HG03378 (cell line): ENCODE measurements around the gene GDAP2.

Experiments used
- ATAC-seq: cut with Tn5 transposase; IDR thresholded peaks from one replicate; pipeline ENCODE4 v1.9.1; 2021; ENCODE audit warnings: mild to moderate bottlenecking, moderate library complexity; ENCODE audit not compliant: unreplicated experiment

Gene GDAP2

GRCh38 chr1:117842408-117843170 is 86.8 kb downstream of the GDAP2 start:
- no peak for ATAC-seq

- ATAC-seq = no peak
Measured at GRCh38 chr1:117841117-117841650, 88.2 kb downstream of the GDAP2 start.

- no peak for ATAC-seq
Measured at GRCh38 chr1:117838911-117839310, 90.5 kb downstream of the GDAP2 start.

GRCh38 chr1:117836069-117836468 is 93.4 kb downstream of the GDAP2 start:
- no peak for ATAC-seq

GRCh38 chr1:117834416-117834815 is 95.0 kb downstream of the GDAP2 start:
- ATAC-seq = no peak

DNA sequence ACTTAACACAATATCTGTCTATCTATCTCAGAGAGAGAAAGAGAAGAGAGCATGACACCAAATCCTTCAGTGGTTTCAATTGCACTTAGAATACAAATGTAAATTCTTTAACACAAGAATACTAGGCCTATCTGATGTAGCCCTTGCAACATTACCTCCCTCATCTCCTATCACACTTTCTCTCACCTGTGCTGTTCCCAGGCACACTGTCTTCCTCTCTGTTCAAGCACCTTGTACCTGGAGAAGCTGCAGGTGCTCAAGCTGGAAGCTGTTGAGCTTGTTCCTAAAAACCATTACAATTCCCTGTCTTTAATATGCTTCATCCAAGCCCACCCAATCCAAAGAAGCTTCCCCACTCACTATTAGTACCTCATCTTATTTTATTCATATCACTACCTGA is 97.0 kb downstream of the GDAP2 start:
- ATAC-seq = no peak

GRCh38 chr1:117830222-117830621 is 99.2 kb downstream of the GDAP2 start:
- ATAC-seq = no peak

DNA sequence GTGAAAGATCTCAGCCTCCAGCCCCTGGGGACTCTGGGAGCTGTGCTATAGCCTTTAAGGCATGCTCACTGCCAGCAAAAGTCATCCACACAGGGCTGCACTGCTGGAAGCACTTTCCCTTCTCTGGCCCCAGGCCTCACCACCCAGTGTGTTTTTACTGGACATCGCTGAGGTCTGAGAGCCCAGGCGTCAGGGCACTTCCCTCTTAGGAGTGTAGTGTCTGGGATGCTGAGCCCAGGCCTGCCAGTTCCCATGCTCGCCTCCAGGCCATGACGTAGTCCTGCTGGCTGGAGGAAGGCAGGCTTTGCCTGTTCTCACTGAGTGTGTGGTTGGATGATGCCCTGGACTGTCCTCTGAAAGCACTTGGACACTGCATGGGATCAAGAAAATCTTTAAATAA is 101.2 kb downstream of the GDAP2 start:
- no peak for ATAC-seq

DNA sequence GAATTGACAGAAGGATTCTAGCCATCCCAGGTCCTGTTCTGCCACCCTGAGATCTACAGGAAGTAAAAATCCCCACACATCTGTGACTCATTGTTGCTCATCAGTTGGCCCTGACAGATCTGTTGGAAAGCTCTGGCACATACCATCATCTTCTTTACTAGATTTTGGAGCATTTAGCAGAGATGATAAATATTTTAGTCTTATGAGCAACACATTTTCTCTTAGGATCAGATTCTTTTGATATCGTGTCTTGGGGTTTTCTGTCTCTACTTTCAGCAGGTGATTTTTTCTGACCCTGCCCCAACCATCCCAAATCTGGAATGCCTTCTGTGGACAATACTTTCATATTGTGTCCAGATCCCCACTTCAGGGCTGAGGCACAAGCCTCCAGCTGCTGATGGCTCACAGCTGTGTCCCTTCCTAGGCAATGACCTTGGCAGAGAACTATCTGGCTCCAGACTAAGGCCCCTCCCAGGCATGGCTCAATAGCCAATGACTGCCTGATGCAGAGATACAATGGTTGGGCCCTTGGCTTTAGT is 102.8 kb downstream of the GDAP2 start:
- no peak for ATAC-seq

DNA sequence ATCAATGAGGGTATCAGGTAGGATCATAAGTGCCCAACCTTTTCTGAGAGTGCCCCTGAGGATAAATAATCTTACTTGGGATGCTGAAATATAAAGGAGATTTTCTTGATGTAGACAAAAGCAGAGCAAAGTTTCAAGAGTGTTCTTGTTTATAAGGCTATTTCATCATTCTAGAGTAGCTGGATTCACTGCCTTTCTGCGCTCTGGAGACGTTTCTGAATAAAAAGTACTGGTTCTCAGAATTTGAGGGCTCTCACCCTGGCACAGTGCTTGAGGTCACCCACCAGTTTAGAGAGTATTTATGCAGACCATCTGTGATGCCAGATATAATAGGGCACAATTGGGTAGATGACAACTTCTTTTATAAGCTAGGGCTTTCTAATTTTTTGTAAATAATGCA is 103.3 kb downstream of the GDAP2 start:
- ATAC-seq = no peak

GRCh38 chr1:117825414-117825813 is 104.0 kb downstream of the GDAP2 start:
- no peak for ATAC-seq

GRCh38 chr1:117824616-117825015 is 104.8 kb downstream of the GDAP2 start:
- no peak for ATAC-seq

DNA sequence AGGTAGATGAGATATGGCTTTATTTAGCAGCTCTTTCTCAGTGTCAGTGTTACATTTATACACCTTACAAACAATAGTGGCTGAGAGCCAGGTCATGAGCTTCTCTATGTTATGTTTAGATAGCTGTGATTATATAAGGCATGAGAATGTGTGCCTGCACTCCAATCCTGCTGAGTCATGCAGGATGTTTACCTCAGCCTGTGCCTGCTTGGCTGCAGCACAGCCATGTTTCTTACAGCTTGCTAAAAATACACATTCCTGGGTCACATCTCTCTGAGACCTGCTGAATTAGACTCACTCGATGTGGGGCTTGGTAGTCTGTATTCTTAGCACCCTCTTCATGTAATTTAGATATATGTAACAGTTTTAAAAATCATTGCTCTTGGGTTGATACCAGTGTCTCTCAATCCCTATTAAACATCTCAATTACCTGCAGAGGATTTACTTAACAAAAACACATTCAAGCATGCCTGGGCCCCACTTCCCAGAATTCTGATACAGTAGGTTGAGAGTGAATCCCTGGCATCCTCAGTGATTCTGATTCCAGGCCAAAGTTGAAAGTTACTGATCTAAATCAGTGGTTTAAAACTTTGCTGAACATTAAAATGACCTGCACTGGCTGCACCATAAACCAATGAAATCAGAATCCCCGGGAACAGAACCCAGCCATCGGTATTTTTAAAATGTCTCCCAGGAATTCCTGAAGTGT is 107.5 kb downstream of the GDAP2 start:
- no peak for ATAC-seq

- no peak for ATAC-seq
Measured at GRCh38 chr1:117821382-117821755, 108.1 kb downstream of the GDAP2 start.

- no peak for ATAC-seq
Measured at GRCh38 chr1:117820694-117821381, 108.6 kb downstream of the GDAP2 start.

DNA sequence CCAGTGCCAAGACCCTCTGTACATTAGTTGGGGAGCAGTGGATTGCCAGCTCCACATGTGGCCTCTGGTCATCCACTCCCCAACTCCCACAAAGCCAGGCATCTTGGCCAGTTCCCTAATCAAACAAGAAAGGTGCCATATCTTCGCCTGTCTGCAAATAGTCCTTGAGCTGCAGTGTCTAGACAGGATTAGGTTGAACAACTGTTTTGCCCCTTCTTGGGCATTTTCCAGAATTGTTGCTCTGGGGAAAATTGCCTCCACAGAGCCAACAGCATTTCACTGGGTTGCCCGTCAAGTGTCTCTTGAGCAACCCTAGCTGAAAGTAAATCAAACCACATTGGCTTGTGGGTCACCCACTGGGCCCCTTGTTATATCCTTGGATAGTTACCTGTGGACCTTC is 109.3 kb downstream of the GDAP2 start:
- no peak for ATAC-seq

GRCh38 chr1:117819301-117819700 is 110.1 kb downstream of the GDAP2 start:
- ATAC-seq = no peak

DNA sequence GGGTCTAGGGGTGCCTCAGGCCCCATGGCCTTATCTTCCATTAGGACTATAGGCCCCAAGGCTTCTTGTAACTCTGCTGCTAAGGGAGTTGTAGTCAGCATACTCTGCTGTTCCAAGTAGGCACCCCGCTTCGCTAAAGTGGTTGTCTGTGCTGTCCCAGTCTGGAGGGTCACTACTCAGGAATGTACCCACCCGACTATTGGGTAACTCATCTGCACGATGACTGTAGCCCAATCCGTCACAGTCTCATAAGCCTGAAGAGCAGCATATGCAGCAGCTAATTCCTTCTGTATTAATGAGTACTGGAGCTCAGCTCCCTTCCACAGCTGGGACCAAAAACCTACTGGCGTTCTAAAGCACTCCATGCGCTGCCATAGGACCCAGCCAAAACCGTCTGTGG is 111.0 kb downstream of the GDAP2 start:
- ATAC-seq = no peak

GRCh38 chr1:117817629-117818028 is 111.8 kb downstream of the GDAP2 start:
- no peak for ATAC-seq

DNA sequence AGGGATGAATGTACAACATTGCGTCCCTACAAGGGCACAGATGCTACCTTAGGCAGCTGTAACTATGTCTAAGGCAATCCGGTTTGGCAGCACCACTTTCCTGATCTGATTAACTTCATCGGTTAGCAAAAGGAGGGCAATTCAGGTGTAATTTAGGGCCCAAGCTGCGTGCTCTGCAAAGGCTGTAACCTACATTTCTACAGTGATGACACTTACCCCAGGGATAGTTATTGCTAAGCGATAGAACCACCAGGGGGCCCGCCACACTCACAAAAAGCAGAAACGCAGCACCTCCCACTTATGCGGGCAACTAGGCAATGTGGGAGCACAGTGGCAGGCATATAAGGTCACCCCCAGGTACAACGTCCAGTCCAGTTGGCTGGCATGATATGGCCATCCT is 113.5 kb downstream of the GDAP2 start:
- no peak for ATAC-seq
